Measurements from ENCODE around the gene TMEM33.

TMEM33 gene

DNA sequence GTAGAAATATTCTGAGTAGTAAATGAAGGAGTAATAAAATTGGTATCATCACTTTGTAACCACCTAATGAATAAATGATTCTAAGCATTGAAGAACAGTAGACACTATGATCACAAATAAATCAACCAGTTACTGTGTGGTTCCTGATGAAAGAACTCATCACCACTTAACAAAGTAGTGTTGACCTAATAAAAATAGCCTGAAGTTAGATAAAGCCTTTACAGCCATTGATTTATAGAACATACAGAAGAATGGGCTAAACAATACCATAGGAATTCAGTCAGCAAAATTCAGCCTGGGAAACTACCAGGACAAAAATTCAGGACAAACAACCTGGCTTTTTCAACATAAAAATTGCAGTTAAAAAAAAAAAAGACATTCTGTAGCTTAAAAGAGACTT lies 64.1 kb downstream of the TMEM33 start:
- no peak for TF ChIP-seq ZNF274 (IDR thresholded peaks at IDR 0.05; ENCODE audit: low read depth, low read length)
- no peak overlapping the region for H3K4me3 ChIP-seq (ENCODE audit: low read length)

DNA sequence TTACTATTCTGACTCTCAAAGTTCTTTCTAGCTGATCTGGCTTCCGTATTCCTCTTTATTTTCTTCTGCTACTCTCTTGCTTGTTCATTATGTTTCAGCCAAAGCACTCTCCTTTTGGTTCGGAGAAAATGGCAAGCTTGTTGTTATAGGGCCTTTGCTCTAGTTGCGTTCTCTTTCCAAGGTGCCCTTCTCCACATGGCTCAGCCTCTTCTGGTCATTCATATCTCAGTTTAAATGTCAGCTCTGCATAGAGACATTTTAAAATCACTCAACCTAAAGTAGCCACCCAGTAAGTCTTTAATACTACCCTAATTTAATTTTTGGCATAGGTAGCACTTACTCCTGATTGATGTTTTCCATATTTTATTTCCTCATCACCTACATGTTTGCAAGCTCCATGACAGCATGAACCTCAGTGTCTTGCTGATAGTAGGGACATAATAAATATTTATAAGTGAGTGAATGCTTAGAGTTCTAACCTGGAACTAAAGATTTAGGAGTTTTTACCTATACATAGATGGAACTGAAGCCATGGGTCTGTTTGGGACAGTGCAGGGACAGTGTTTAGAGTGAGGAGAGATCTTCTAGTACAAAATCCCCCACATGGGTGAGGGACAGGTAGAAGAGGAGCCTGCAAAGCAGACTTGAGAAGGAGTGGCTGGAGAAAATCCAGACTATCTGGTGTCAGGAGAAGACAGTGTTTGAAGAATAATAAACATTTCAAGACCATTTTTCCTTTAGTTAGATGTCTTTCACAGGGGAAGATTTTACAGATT lies 73.0 kb downstream of the TMEM33 start:
- no peak for TF ChIP-seq ZNF274 (IDR thresholded peaks at IDR 0.05; ENCODE audit: low read depth, low read length)

More for the DNA sequence above, 73.0 kb downstream of the TMEM33 start:
- no peak overlapping the region for H3K4me3 ChIP-seq (ENCODE audit: low read length)

Data from GM08714 (cell line).